CD4-positive, alpha-beta T cell treated with Interleukin-1 beta for 1 hour (primary cell): ENCODE results near the gene ULK4.
"Not testable (repeated sequence)": the region's sequence is repeated elsewhere in the genome, so short reads cannot be mapped to it uniquely, and the experiment has no call there.

ENCODE experiments used
- DNase-seq, 2 donors: peaks; one replicate each; pipeline ENCODE4 v3.0.0-alpha.2; 2020 to 2022

The ULK4 gene

DNA sequence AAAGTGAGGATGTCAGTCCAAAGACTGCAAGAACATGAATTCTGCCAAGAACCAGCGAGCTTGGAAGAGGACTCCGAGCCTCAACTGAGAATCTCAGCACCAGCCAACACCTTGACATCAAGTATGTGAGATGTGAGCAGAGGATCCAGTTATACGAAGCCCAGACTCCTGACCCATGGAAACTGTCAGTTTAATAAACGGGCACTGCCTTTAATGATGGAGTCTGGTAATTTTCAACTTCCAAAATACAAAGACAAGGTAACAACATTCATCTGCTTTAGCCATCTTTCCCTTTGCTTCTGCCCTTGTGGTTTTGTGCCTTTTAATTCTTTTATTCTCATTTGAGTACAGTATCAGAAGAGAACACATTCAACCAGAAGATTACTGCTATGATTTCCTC is 211.9 kb downstream of the ULK4 start:
- DNase-seq = no peak

DNA sequence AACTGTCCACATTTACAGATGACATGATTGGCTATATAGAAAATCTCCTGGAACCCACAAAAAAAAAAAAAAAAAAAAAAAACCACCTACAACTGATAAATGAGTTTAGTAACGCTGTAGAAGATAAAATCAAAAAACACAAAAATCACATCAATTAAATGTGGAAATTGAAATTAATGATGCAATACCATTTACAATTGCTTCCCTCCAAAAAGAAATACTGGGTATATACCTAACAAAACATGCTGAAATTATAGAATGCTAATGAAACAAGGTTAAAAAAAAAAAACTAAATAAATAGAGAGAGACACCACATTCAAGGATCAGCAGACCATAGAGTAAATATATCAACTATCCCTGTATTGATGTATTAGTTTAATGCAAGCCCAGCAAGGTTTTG is 215.7 kb downstream of the ULK4 start:
- DNase-seq = no peak

DNA sequence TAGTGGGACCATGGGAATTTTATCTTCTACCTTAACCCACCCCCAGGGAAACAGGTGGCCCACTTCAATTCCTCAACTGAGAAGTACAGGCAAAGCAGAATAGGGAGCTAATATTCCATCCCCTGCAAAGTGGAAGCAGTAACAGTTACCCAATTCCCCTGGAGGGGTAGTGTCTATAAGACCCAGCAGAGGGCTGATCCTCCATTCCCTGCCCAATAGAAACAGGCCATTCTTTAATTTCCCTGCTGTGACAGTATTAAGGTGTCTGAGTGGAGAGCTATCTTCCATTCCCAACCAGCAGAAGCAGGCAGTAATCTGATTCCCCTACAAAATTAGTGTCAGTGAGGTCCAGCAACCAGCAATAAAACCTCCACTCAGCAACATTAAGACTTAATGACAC is 219.8 kb downstream of the ULK4 start:
- no peak for DNase-seq

DNA sequence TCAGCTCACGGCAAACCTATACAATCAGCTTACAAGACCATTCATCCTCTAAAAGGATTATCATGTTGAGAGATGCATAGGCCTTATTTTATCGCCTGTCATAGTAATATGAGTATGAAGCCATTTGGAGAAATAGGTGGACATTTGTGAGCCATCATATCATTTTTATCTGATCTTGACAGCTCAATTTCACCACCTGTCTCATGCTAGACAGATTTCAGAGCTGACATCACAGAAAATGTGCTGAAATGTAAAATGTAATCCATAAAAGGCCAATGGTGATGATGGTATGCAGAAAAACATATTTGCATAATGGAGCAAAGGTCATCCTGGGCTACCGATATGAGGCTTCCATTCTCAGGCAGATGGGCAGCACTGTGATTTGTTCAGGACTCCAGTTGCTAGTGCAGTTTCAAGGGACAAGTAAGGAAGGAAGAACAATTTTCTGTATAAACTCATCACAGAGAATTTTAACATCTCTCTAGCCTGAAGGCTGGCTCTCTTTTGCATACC is 221.5 kb downstream of the ULK4 start:
- no peak for DNase-seq

DNA sequence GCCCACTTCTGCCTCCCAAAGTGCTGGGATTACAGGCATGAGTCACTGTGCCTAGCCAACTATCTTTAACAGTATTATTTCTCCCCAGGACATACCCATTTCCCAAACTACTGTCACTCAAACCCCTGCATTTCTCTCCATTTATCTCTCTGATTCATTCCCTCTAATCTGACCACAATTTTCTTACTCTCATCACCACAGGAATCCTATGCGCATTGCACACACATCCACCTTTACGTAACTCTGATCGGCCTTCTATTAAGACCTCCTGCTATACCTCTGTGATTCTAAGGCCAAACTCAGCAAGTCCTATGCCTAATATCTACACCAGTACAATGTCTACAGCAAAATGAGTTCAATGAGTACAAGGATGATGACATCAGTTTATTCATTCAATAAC is 235.0 kb downstream of the ULK4 start:
- DNase-seq = no peak

DNA sequence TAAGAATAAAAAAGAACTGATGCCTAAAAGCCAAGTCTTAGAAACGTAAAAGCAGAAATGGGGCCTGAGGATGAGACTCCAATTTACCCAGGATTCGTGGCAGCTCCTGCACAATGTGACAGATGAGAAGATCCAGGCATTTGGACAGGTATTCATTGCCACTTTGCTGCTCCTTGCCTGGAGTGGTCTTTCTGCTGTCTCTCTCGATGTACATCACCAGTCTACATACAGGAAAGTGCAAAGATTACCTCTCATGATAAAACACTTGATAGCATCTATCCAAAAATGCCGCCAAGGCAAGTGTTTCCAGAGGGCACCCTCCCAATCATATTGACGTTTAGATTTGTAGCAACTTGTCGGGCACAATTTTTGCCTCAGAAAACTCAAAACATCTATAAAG is 244.3 kb downstream of the ULK4 start:
- DNase-seq = no peak

DNA sequence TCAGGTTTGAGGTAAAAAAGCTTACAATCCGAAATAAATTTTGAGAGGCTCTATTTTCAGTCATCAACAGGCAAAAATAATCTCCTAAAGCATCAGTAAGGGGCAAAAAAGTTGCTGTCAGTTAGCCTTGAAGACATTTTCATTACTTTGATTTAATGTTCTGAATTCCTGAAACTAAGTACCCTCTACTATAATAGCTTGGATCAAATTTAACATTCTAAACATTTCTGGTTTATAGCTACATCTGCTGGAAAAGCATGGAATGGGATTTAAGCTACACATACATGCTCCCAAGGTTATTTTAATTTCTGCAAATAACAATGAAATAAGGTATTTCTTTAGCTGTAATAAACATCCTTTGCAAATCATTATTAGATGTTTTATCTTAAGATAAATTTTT is 245.4 kb downstream of the ULK4 start:
- DNase-seq = no peak

DNA sequence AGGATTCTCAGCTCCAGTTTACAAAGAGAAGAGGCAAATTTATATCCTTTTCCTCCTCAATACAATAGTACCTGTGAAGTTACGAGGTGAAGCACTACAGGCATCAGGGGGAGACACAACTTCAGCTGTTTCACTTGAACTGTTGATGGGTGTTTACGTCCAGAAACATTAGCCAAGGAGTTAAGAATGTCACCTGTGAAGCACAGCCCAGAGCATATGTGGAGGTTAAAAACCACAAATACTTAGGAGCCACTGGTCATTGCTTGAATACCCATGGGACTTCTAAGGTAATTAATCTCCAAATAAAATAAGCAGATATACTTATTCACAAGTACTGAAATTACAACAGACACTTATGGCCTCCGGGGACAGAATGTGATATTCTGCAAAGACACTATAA is 246.5 kb downstream of the ULK4 start:
- DNase-seq = no peak

DNA sequence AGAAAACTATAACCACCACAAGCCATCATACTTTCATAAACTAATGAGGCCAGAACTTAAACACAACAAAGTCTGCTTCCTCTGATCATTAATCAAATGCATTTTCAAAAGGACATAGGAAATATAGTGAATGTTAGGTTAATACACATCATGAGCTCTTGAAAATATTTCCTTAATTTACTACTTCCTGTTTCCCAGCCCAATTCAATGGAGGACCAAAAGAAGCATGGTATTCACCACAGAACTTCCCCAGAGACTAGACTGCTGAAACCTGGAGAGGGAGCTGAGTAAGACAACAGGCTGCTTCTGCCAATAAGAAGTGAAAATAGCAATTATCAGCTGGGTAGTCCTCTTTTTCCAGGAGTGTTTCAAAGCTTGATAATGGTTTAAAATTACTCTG is 250.3 kb downstream of the ULK4 start:
- DNase-seq = no peak

DNA sequence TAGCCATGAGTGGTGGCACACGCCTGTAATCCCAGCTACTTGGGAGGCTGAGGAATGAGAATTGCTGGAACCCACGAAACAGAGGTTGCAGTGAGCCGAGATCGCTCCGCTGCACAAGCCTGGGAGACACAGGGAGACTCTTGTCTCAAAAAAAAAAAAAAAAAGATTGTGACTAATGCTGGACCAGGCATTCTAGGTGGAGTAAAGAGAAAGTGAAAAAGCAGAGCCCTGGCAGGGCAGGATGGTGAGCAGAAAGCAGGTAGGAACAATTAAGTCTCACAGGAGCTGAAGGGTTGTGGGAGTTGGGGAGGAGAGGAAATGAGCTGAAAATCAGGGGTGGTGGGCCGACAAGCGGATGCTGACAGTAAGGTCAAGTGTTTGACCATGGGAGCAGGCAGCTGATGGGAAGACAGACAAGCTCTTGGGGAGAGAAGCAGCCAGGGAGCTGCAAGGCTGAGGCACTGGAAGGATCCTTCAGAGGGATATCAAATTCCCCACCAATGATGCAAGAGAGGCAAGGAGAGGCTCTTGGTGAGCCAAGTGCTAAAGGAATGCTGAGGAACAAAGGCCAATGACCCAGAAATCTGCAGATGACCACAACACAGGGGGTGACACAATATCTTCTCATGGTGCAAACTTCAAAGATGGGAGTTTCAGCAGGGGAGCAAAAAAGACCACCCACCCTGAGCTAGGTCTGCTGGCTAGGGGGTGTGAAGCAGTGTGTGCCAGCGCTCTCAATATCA is 251.1 kb downstream of the ULK4 start:
- no peak for DNase-seq

DNA sequence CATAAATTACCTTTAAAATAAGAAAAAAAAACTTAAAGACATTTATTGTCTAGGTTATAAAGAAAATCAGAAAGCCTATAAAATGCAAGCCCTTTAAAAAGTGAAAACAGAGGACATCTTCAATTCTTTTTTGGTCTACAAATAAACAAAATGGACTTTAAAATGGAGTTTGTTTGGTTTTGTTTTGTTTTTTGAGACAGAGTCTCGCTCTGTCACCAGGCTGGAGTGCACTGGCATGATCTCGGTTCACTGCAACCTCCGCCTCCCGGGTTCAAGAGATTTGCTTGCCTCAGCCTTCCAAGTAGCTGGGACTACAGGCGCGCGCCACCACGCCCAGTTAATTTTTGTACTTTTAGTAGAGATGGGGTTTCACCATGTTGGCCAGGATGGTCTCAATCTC is 252.7 kb downstream of the ULK4 start:
- DNase-seq = not testable (repeated sequence)

DNA sequence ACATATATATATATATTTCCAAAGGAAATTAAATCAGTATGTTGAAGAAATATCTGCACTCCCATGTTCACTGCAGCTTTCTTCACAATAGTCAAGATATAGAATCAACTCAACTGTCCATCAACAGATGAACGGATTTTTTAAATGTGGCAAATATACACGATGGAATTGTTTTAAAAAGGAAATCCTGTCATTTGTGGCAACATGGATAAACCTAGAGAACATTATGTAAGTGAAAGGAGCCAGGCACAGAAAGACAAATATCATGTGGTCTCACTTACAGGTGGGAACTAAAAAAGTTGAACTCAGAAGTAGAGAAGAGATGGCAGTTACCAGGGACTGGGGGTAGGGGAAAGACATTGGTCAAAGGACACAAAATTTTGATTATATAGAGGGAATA is 253.7 kb downstream of the ULK4 start:
- no peak for DNase-seq

DNA sequence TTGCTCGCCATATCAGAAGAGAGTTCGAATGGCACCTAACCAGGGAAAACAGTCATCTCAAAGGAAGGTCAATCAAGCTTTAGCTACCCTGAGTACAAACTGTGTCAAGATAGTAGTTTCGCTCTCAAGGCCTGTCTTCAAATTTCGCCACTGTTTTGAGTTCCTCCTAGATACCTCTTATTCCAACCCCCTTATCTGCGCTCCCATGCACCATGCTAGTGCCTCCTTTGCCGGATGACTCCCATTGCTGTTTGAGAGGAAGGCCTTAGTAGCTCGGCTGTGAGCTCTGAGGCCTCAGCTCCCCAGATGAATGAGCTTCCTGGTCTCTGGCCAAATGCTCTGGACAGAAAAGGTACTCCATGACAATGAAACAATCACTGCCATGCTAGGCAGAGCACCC is 256.0 kb downstream of the ULK4 start:
- no peak for DNase-seq

DNA sequence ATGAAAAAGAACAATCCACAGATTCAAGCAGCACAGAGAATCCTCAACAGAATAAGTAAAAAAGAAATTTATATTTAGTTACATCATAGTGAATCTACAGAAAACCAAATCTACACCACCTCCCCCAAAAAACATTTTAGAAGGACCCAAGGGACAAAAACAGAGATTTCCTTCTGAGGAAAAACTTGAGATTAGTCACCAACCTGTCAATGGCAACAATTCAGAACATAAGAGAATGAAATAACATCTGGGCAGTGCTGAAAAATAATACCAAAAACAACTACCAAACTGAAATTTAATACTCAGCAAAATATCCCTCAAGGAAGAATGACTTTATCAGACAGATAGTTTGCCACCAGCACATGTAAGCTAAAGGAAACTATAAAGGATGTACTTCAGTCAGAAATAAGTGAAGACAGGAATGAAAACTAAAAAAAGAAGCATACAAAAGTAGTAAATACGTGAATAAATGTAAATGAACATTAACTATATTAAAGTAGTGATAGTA is 260.7 kb downstream of the ULK4 start:
- DNase-seq = no peak

DNA sequence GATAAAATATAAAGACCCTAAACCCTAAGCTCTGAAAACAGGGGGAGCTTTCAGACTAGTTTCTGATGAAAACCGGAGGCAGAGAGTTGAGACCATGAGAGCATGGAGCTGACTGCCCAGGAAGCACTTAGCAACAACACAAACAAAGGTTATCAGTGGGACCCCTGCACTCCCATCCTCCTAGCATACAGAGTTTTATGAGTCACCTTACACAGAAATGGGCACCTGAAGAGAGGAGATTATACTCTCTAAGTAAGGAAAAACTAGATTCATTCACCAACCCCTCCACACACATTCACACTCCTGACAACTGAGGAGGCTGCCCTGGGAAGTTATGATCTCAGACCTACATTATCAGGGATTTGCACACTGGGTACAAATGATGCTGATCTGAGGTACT is 261.7 kb downstream of the ULK4 start:
- no peak for DNase-seq

DNA sequence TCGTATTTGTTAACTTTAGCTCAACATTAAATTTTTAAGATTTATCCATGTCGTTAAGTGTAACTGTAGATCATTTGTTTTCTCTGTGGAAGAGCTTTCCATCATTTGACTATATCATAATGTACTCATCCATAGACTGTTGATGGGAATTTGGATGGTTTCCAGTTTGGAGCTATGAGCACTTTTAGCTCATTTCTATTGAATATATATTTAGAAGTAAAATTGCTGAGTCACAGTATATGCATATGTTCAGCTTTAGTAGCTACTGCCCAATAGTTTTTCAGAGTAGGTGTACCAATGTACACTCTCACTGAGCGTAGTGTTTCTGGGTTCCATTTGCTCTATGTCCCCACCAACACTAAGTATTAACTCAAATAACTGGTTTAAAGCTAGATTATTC is 263.0 kb downstream of the ULK4 start:
- DNase-seq = no peak

DNA sequence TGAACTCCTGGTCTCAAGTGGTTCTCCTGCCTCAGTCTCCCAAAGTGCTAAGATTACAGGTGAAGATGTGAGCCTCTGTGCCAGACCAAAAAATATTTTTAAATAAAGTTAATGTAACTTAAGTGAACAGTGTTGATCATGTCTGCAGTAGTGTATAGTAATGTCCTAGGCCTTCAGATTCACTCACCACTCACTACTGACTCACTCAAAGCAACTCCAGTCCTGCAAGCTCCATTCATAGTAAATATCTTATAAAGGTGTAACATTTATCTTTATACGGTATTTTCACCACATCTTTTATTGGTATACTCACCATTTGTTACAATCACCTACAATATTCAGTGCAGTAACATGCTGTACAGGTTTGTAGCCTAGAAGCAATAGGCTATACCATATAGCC is 264.2 kb downstream of the ULK4 start:
- no peak for DNase-seq

DNA sequence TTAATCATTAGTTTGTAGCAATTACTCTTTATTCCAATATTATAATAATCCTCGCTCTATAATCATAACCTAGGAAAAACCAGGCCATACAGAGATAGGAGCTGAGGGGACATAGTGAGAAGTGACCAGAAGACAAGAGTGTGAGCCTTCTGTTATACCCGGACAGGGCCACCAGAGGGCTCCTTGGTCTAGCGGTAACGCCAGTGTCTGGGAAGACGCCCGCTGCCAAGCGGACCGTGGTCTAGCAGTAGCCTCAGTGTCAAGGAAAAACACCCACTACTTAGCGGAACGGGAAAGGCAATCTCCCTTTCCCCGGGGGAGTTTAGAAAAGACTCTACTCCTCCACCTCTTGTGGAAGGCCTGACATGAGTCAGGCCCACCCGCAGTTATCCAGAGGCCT is 266.1 kb downstream of the ULK4 start:
- DNase-seq = not testable (repeated sequence)

DNA sequence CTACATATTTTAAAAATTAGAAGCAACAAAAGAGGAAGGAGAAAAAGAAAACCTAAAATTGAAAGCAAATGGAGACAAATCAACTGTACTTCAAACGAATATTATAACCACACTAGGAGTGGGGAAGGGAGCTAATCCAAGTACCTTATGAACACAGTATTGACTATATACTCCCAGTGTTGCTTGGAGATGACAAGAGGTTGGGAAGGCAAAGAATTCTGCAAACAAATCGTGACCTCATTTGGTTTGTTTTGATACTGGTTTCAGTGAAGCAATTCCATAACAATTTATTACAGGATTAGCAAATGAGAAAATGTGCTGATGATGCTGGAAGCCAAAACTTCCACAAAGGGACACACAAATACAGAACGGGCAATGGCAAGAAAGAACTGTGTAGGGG is 268.1 kb downstream of the ULK4 start:
- DNase-seq = no peak

DNA sequence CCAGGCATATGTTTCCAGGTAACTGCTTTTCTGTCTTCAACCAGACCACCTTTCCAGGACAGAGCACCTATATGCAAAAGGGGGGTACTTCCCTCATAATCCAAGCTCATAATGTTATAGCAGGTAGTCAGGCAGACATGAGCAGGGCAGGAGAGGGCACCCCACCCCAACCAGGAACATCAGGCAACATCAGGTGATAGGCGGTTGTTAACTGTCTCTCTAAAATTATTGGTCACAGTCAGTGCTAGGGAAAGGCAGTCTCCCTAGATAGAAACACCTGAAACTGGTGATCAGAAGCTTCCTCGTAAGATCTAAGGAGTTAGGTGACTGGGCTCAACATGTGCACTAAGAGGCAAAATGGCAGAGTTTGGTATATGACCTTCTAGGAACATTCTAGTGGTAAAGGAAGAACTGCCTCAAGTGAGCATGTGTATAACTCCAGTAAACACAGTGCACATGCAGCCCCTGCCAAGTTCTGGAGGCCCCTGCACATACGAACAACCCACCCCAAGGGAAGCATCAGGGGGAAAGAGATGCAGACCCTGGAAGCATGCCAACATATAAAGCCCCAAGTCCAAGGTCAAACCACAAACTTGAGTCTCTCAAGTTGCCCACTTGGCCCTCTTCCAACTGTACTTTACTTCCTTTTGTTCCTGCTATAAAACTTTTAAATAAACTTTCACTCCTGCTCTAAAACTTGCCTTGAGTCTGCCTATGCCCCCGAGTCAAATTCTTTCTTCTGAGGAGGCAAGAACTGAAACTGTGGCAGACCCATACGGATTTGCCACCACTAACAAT is 270.9 kb downstream of the ULK4 start:
- DNase-seq = no peak

DNA sequence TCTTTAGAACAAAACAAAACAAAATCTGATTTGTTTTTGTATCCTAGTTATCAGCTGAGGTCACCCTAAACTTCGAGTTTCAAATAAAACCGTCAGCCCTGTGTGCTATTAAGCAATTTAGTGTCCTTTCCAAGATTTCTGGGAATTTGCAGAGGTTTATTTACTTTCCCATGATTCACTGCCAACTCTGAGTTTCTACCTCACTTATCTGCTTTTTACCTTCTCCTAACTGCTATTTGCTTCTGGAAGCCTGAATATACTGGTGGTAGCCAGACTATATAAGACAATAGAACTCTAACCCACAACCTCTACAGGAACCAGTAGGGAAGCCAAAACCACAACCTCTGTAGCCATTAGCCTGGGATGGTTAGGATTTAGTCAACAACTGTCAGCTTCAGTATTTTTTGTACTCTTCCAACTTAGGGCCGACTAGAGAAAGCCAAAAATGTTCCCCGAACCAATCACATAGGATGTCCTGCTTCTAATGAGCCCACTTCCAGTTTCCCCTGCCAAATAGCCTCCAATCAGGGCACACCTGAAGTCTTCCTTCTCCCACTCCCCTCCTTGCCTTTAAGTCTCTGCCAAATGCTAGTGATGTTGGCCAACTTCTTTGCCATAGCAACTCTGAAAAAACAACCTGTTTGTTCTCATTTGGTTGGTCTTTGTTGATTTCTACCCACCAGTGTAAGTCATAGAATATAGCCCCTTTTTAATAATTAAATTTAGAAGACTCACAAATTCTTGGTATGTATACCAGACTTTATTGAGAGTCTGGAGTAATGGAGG is 273.1 kb downstream of the ULK4 start:
- DNase-seq = no peak

DNA sequence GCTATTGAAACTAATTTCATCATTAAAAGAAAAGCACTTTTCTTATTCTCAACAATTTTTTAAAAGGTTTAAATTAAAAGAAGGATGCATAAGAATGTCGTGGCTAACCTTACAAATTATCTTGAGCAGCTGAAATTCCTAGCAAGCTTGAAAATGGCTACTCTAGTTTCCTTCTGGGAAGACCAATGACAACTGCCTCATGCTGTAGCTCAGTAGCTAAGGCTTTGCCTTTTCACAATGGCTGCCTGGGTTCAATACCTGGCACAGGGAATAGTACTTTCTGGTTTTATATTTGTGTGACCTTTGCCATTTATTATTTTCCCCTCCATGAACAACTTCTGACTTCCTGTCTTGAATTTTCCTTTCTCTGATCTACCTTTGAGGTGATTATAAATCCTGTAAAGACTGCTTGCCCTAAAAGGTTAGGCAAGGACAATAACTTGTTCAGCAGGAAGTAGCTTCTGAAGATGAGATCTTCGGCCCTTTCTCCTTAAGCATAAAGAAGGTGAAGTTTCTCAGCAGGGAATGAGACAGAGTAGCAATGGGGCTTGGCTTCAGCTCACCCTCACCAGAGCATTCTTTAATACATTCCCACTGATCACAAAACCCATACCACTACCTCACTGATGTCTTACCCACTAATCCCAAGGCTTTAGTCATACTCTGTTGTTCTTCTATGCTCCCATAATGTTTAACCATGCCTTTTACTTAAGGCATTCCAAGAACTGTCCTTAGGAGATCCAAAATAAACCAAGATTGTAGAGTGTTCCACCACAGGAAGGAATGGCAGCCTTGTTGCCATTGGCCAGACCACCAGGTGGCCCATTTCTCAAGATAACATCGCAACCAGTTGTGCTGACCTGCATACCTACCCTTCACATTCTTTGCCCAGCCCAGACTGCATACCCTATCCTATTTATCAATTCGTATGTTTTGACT is 276.8 kb downstream of the ULK4 start:
- DNase-seq = no peak
